GM12878 (cell line): ENCODE measurements around the gene ASTN1.

Experiments
- MXI1 ChIP-seq: fragments of 150-350 bp; IDR thresholded peaks from 2 replicates; pipeline ENCODE4 v1.6.1; 2011; ENCODE audit warnings: low read depth, mild to moderate bottlenecking, inconsistent platforms, low read length, improper control_type of control experiment
- SREBF2 ChIP-seq: IDR thresholded peaks from 2 replicates; pipeline ENCODE4 v1.6.1; 2012; ENCODE audit warnings: mild to moderate bottlenecking, low read length

DNA sequence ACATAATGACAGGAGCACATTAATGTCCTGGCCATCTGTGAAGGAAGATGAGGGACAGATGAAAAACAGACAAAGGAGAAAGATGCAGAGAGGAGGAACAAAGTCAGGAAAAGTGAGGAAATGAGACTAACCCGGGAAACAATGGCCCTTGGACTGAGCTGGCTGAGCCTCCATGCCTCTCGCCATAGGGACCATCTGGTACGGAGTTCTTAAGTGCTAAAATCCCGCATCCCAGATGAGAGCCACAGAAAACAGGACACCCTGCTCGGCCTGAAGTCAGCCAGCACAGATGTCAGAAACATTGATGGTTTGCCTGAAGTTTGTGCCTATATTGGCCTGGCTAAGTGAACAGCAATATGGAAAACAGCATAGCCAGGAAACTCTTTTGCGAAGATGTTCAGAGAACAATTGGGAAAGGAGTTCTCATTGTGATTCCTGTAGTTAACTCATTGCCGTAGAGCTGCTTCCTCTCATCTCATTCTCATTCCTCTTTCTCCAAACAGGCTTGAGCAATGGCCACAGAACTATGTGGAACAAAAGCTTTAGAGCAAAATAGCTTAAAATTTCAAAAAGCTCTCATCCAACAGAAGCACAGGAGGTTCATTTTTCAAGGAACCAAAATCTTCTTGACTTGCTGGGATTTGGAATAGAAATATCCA, 96.6 kb downstream of the ASTN1 start:
- TF ChIP-seq MXI1 (no peak), SREBF2 (no peak)
